ENCODE results near the gene GRK6. TPM values are rescaled to one million over a fixed set of nuclear protein-coding genes. Genes with fewer than 3 reads are reported as not detected.

The GRK6 gene
- total and polyA plus RNA-seq, 9 of the 15 experiments (the other 6 are each of a cell fraction or from before 2014, with no cell fraction given), result 0.63 to 122 (median 44.5) TPM

- Histone ChIP-seq H3K9ac (ENCODE audit: insufficient read depth in 1 of 2, low read depth in 2 of 2, low read length in 2 of 2) (peak overlapping the region in 1 of 2 experiments; percentile 78; a peak in 2 of 4 replicates), H3K27me3 (ENCODE audit: control insufficient read depth in 2 of 2, insufficient read depth in 2 of 2, low read length in 2 of 2) (no peaks in the 10 kb centered on the region), H3K79me2 (ENCODE audit: control insufficient read depth, insufficient read depth, low read length) (no peaks in the 10 kb centered on the region), H4K20me1 (replicated peaks; ENCODE audit: control insufficient read depth, insufficient read depth, low read length) (no peaks in the 10 kb centered on the region), H2AFZ (ENCODE audit: low read depth, low read length) (no peak overlapping the region), H3K9me3 (replicated peaks; ENCODE audit: control insufficient read depth, insufficient read depth, low read depth, low read length) (no peaks in the 10 kb centered on the region), H3K27ac (ENCODE audit: extremely low read depth, low read depth, low read length) (peak overlapping the region; percentile 62; the same call in 2 of the 3 replicates), H3K9me1 (ENCODE audit: control insufficient read depth, insufficient read depth, low read length) (no peaks in the 10 kb centered on the region), H3K4me1 (replicated peaks in 1 of 2; ENCODE audit: control insufficient read depth in 2 of 2, insufficient read depth in 2 of 2, low read length in 2 of 2) (peaks cover 33 to 46% of the 10 kb centered on the region in 2 experiments), H3K36me3 (ENCODE audit: control insufficient read depth, insufficient read depth, low read length) (peaks cover 19% of the 10 kb centered on the region; the same call in 2 of the 3 replicates), H3K4me3 (no peak overlapping the region), H3K4me2 (ENCODE audit: insufficient read depth, low read length) (no peak overlapping the region)
- WGBS (ENCODE audit: insufficient coverage, low coverage, missing lambda C conversion rate), result 48% methylated on average over 17 of the region's 18 CpGs
- intact Hi-C loops (cut with micrococcal nuclease) (no loop called here), in situ Hi-C loops (cut with MboI) (no loop called here)
- no peak for DNase-seq (ENCODE audit: extremely low read depth in 1 of 4, low spot score in 3 of 4)
- POLR2A ChIA-PET, result interaction anchor here (0.6 to 5.4 kb wide), 12 partner anchors 8 to 405 kb away, joined by 3 to 30 read pairs (median 4); partner anchors contain the start of gene DDX41
- CTCF ChIA-PET (ENCODE audit: low intra/inter-chr PET ratio), result no interaction called here
- FAIRE-seq, result peak; percentile 23
- ATAC-seq, result peak; percentile 31
- no TSS peak for BruUV-seq (replicated peaks)
- peak in 1 of 2 experiments; percentile 64; a peak in 2 of 4 replicates for TF ChIP-seq TRIM24 (IDR thresholded peaks at IDR 0.05)
- TF ChIP-seq PTBP1 (IDR thresholded peaks at IDR 0.05; ENCODE audit: low read depth, low read length), result no peak
- peak; percentile 96 for TF ChIP-seq HBP1 (CRISPR knock-in tag; IDR thresholded peaks at IDR 0.05)
- TF ChIP-seq U2AF1 (optimal IDR thresholded peaks at IDR 0.05; ENCODE audit: low read depth, low read length), result no peak
- no peak for TF ChIP-seq PBX2 (CRISPR knock-in tag; IDR thresholded peaks at IDR 0.05; ENCODE audit: low read depth)
- peak; percentile 48; the same call in 1 of the 2 replicates for TF ChIP-seq PBX2 (tag; conservative IDR thresholded peaks at IDR 0.05; ENCODE audit: low read depth)
- TF ChIP-seq ZNF444 (CRISPR knock-in tag; IDR thresholded peaks at IDR 0.05), result no peak
- no peak for TF ChIP-seq POLR3G (IDR thresholded peaks at IDR 0.05; ENCODE audit: extremely low read depth, insufficient read length, insufficient replicate concordance)
- TF ChIP-seq HMGN3 (IDR thresholded peaks at IDR 0.05; ENCODE audit: borderline replicate concordance, extremely low read depth, insufficient read length, low read depth, low read length), result no peak
- TF ChIP-seq ZBTB8A (IDR thresholded peaks at IDR 0.05; ENCODE audit: partially characterized antibody), result no peak
- TF ChIP-seq ZNF408 (CRISPR knock-in tag; IDR thresholded peaks at IDR 0.05; ENCODE audit: low read depth), result no peak
- peak; percentile 4 for TF ChIP-seq KDM5B (IDR thresholded peaks at IDR 0.05; ENCODE audit: insufficient replicate concordance, low read depth, low read length)
- TF ChIP-seq MAX (CRISPR knock-in tag; IDR thresholded peaks at IDR 0.05), result peak; percentile 66
- TF ChIP-seq FOSL1 (tag; conservative IDR thresholded peaks at IDR 0.05), result no peak
- TF ChIP-seq ZNF584 (CRISPR knock-in tag; IDR thresholded peaks at IDR 0.05; ENCODE audit: low read depth), result peak; percentile 90; the same call in 1 of the 2 replicates
- peak; percentile 35 for TF ChIP-seq RBBP5 (IDR thresholded peaks at IDR 0.05; ENCODE audit: borderline replicate concordance, insufficient read depth, low read length, poor library complexity, severe bottlenecking)
These were observed 52.5 kb downstream of the GRK6 start for GRCh38 chr5:177478711-177479646.

Data from K562 (cell line).